GM21717 (cell line): ENCODE results near the gene THRB.
A peak's percentile ranks its signal among the peaks of the same experiment; 100 is the strongest.

Experiments
- ATAC-seq: cut with Tn5 transposase; IDR thresholded peaks from one replicate; pipeline ENCODE4 v1.9.1; 2021; ENCODE audit warnings: mild to moderate bottlenecking, moderate library complexity; ENCODE audit not compliant: unreplicated experiment

THRB gene

GRCh38 chr3:24240306-24240705 lies 254.3 kb downstream of the THRB start:
- no peak for ATAC-seq

GRCh38 chr3:24237971-24238706 lies 256.5 kb downstream of the THRB start:
- ATAC-seq: peak; percentile 75

- ATAC-seq: peak; percentile 45
Observed at GRCh38 chr3:24235121-24235520, 259.5 kb downstream of the THRB start.

- ATAC-seq: no peak
Observed at GRCh38 chr3:24232784-24233183, 261.9 kb downstream of the THRB start.

DNA sequence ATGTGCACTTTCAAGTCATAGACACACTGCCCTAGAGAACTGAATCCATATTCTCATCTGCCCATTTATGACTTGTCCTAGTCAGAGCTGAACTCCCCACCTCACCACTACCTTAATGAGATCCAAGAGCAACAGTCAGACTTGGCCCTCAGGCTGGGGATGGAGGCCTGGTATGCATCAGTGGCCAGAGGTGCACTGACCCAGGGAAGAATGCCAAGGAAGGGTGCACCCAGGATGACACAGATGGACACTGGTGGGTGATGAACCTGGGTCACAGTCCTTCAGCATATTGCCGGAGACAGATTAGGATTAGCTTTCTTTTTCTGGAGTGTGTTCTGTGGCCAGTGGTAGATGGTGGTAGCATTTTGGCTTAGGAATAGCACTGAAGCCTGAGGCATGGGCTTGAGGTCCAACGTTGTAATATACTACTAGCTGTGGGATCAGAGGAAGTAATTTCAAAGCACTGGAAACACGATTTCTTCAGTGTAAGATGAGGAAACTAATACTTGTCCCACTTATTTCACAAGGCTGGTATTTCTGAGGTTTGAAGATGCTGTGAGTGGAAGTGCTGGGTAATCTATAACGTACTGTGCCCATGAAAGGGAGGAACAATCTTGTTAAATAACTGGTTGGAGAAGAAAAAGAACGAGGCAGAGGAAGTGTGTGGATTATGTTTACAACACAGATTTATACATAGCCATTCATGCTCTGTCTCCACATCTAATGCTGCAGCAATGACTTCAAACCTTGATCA lies 265.0 kb downstream of the THRB start:
- no peak for ATAC-seq

GRCh38 chr3:24227635-24228034 lies 267.0 kb downstream of the THRB start:
- no peak for ATAC-seq

- no peak for ATAC-seq
Observed at GRCh38 chr3:24226397-24226796, 268.3 kb downstream of the THRB start.

GRCh38 chr3:24225385-24225950 lies 269.2 kb downstream of the THRB start:
- no peak for ATAC-seq

DNA sequence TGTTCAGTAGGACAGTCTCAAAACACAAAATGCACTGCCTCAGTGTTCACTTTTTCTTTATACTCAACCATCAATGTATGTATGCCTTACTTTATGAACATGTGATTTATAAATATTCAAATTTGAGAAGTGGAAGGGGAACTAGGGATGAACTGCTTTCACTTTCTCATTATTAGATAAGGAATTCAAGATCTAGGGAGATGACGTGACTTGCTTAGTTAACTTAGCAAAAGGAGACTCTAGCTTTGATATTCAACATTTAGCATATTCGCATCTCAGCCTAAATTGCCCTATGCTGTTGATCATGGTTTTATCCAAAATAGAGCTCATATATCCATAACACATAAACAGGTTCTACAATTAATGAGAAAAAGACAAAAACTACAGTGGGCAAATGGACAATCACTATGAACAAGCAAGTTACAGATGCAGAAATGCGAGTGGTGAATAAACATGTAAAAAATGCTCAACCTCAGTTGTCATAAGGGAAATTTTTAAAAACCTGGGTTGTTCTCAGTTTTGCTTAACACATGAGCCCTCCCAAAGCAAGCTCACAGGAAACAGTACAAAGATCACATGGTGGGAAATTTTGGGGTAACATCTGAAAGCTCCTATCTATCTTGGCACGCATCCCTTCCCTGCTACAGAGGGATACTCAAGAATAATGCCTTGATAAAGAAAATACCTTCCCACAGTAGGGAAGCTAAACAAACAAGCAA lies 269.8 kb downstream of the THRB start:
- no peak for ATAC-seq

DNA sequence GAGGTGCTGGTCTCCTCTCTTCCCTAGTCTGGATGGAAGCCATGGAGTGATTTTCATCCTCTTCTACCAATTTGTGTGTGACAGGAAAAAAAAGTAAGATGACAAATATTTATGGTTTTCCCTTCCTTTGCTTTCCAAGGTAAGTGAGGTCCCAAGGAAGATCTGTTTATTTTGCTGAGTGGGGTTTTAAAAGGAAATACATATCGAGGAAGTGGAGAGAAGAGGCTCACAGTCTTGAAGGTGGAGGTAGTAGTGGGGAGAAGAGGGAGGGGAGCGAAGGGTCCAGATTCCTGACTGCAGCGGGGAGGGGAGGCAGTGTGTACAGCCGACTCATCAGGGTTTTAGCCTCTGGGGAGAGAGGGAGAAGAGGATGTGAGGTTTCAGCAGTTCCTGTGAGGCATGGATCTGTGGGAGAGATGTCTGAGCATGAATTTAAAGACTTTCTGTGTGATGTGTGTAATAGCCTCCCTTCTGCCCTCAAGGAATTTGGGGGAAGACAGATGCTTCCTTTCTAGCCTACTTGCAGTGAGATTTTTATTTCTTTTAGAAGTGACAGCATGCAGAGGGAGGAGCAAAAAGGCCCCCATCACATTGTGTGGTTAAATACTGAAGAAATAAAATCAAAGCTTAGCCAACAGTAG lies 272.4 kb downstream of the THRB start:
- ATAC-seq: no peak

DNA sequence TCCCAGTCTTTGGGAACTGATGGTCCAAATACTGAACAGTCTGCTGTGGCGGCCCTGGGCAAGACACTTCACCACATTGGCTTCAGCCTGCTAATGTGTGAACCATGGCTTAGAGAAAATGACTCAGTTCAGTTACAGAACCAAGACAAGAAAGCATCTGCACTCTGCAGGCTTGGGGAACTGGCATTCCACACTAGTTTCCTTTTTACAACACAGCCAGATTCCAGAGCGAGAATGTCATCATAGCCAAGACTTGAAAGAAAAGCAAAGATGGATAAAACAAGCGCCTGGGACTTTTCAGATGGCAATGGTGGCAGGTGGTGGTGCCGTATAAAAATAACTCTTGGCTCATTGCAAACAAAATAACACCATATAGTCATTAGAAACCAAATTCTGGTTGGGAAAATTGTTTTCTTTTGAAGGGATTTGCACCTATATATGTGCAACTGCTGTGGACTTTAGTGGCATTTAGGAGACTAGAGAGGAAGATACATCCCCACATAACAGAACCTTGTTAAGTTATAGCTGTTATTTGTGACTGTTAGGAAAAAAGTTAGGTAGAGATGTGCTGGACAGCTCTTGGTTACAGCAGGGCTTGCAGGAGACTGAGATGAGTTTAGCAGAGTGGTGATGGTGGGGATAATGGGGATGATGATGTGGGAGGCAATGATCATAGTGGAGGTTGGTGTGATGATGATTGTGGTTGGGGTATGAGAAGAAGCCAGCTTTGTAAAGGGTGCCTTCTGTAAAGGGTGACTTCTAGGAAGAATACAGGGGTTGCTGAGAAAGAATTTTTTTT lies 273.6 kb downstream of the THRB start:
- peak; percentile 71 for ATAC-seq

DNA sequence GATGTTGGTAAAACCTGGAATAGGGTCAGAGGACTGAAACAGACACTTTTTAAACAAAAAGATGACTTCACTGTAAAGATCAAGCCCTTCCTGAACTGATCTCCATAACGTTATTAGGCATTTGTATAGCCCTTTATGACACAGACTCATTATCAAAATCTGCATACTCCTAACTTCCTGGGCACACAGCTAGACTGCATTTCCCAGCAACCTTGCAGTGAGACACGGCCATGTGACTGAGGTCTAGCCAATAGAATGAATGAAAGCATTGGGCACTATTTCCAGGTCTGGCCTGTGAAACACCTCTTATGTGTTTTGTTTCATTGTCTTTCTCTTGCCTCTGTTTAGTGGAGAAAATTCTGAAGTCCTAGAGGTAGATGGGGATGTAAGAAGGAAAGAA lies 279.1 kb downstream of the THRB start:
- no peak for ATAC-seq

GRCh38 chr3:24211381-24211780 lies 283.3 kb downstream of the THRB start:
- ATAC-seq: no peak

DNA sequence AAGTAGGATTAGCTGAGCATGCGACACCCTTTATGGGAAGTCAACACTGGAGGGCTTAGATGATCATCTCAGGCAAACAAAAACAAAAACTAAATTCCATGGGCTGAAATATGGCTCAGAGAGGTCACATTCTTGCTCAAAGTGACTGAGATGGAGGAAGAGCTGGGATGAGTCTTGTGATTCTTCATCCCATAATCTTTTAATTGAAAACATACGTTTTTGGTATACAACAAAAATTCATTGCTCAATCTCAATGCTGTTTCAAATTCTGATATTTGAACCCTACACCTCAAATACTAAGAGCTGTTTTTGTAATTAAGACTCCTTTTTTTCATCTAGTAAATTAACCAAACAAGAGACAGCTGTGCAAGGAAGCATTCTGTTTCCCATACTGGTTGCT lies 292.6 kb downstream of the THRB start:
- no peak for ATAC-seq

DNA sequence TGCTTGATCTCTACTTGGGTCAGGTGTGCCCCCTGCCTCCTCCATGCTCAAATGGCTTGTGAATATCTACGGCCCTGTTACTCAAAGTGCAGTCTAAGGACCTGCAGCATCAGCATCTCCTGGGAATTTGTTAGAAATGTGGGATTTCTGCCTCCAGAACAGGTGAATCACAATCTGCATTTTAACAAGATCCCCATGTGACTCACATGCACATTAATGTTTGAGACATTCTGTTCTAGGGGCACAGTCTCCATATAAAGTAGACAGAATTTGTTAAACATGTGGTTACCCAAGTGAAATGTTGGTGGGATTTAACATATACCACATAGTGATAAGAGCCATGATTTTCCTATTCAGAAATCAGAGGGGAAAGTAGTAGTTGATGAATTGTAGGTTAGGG lies 293.3 kb downstream of the THRB start:
- no peak for ATAC-seq

DNA sequence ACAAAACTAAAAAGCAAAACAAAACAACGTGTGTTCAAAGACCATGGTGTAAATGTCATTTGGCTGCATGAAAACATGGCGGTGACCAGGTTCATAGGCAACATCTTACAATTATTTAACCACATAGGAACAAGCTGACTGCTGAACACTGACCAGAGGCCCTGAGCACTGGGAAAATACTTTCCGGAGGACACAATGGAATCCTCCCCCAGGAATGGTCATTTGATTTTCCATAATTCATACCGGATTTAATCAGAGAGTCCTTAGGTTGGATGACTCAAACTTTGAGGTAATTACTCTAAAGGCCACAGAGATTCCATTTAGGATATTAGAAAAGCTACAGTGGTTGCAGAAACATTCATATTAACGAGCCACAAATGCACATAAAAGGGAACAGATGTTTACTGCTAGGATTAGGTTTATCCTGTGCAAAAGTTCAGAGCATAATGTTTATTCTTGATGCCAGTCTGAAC lies 294.8 kb downstream of the THRB start:
- no peak for ATAC-seq

GRCh38 chr3:24199300-24199699 lies 295.4 kb downstream of the THRB start:
- ATAC-seq: no peak

DNA sequence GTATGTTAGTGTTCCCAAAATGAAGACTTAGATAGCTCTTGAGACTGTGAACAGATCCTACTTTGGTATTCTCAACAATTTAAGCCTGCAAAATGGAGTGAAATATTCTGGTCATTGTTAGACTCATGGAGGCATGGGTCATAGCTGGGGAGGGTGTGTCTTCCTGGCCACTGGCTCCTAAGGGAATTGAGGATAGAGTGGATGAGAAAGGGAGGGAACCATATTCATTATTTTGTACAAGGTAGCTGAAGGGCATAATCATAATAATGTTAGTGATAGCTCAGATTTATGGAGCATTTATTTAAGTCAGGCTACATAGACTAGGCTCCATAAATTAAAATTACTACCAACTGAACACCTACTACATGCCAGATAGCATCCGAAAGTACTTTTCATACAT lies 295.9 kb downstream of the THRB start:
- ATAC-seq: no peak

- ATAC-seq: no peak
Observed at GRCh38 chr3:24197809-24198208, 296.8 kb downstream of the THRB start.

- ATAC-seq: no peak
Observed at GRCh38 chr3:24196526-24196925, 298.1 kb downstream of the THRB start.
